A673 (cell line): ENCODE data around the gene GRB10.

Experiments
- CTCF ChIP-seq: fragments of 300-800, 200-600 bp; sonication (generic); conservative IDR thresholded peaks from 2 replicates; pipeline ENCODE4 v1.5.1; 2017; ENCODE audit warnings: low read depth, mild to moderate bottlenecking, antibody characterized with exemption, low read length, moderate library complexity, mixed read lengths
- EZH2 ChIP-seq: fragments of 200-600 bp; sonication (generic); IDR thresholded peaks from 2 replicates; pipeline ENCODE4 v1.6.1; 2017; ENCODE audit warnings: borderline replicate concordance, low read depth, mild to moderate bottlenecking, mixed read lengths, antibody characterized with exemption, low read length; ENCODE audit not compliant: poor library complexity, severe bottlenecking

GRCh38 chr7:50697748-50698147, 84.9 kb downstream of the GRB10 start:
- no peak for TF ChIP-seq EZH2
- no peak for TF ChIP-seq CTCF
